Sigmoid colon (tissue), 4 donors: ENCODE measurements around the gene PER2.

Experiments
- POLR2A ChIP-seq, 2 donors: fragments of 450-650 bp; IDR thresholded peaks; one replicate each; pipeline ENCODE4 v1.6.1; 2016; ENCODE audit warnings: antibody characterized with exemption in 2 of 2, mild to moderate bottlenecking in 2 of 2, moderate library complexity in 2 of 2
- POLR2AphosphoS5 ChIP-seq, 4 donors: sonication (generic); formaldehyde crosslinking; IDR thresholded peaks; one replicate each; pipeline ENCODE4 v1.6.1; 2017; ENCODE audit warnings: antibody characterized with exemption in 4 of 4
- TF ChIP-seq, protein P1 (sequence below), 4 experiments: fragments of 450-650 bp in 3 of 4; fragments of 200-600 bp in 1 of 4; IDR thresholded peaks; one replicate each; pipeline ENCODE4 v1.5.1; 2016 to 2019; ENCODE audit warnings: antibody characterized with exemption in 4 of 4, mild to moderate bottlenecking in 3 of 4, moderate library complexity in 2 of 4

DNA sequence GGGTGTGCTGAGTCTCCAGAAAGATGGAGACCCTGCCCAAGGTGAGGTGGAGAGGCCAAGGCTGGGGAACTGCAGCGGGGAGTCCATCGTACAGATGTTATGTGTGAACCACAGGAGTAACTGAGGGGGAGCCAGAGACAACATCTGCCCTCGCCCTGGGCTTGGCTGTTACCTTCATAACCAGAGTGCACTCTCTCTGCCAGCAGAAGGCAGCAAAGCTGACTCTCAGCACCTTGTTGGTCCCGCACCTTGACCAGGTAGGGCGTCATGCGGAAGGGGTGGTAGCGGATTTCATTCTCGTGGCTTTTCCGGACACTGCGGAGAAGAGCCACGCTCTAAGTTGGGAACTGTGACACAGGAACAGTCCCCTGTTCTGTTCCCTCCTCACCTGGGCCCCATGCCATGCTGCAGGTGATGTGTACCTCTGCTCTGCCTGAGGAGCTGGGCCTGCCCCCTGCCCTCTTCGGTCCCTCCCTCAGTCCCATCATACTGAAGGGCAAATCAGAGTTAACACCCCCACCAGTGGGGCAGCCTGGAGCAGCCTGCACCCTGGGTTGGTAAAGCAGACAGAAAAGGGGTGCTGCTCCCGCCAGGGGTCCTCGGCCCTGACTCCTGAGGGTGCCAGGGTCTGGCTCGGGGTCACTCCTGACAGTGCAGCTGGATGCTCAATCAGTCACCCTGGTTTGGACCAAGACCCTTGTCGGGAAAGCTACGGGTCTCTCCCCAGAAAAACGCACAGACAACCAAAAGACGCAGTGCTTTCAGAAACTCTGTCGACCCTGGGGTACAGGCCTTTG lies 20.3 kb downstream of the PER2 start:
- no peak for TF ChIP-seq POLR2A (IDR thresholded peaks at IDR 0.05)
- TF ChIP-seq, protein P1, sequence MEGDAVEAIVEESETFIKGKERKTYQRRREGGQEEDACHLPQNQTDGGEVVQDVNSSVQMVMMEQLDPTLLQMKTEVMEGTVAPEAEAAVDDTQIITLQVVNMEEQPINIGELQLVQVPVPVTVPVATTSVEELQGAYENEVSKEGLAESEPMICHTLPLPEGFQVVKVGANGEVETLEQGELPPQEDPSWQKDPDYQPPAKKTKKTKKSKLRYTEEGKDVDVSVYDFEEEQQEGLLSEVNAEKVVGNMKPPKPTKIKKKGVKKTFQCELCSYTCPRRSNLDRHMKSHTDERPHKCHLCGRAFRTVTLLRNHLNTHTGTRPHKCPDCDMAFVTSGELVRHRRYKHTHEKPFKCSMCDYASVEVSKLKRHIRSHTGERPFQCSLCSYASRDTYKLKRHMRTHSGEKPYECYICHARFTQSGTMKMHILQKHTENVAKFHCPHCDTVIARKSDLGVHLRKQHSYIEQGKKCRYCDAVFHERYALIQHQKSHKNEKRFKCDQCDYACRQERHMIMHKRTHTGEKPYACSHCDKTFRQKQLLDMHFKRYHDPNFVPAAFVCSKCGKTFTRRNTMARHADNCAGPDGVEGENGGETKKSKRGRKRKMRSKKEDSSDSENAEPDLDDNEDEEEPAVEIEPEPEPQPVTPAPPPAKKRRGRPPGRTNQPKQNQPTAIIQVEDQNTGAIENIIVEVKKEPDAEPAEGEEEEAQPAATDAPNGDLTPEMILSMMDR (IDR thresholded peaks at IDR 0.05), result no peak
- TF ChIP-seq POLR2AphosphoS5 (IDR thresholded peaks at IDR 0.05), result no peak
